Left ventricle myocardium inferior (tissue), 1 donor: ENCODE results near the gene ALDH8A1. TPM values are rescaled to one million over a fixed set of nuclear protein-coding genes. Genes with fewer than 3 reads are reported as not detected.

ENCODE experiments used
- DNase-seq: peaks from one replicate; pipeline ENCODE4 v3.0.0-alpha.2; 2020
- H3K27ac ChIP-seq: fragments of 200-600 bp; replicated peaks from 2 replicates; pipeline ENCODE4 v1.8.0; 2021
- H3K27me3 ChIP-seq: fragments of 200-600 bp; 2 replicates; pipeline ENCODE4 v1.8.0; 2021; ENCODE audit warnings: low read depth
- H3K36me3 ChIP-seq: fragments of 200-600 bp; 2 replicates; pipeline ENCODE4 v1.8.0; 2021
- H3K4me1 ChIP-seq: fragments of 200-600 bp; 2 replicates; pipeline ENCODE4 v1.8.0; 2021
- H3K4me3 ChIP-seq: fragments of 200-600 bp; 2 replicates; pipeline ENCODE4 v1.8.0; 2021; ENCODE audit warnings: mild to moderate bottlenecking, moderate library complexity
- H3K9me3 ChIP-seq: fragments of 200-600 bp; replicated peaks from 2 replicates; pipeline ENCODE4 v1.8.0; 2021
- intact Hi-C: fragments of 100-400 bp; cut with micrococcal nuclease; formaldehyde crosslinking; loops from one replicate; pipeline ENCODE4 v1.11.0; 2022
- total RNA-seq: library from RNA; stranded (reverse); fragmentation: NEBNext Ultra II Directional; extraction: Animal tissue kit (Norgen Biotek cat#: 25700); gene quantifications from one replicate; pipeline ENCODE4 v1.2.1, GENCODE V29; 2021
- TF ChIP-seq, protein P1 (sequence below): fragments of 200-600 bp; IDR thresholded peaks from 2 replicates; pipeline ENCODE4 v1.8.0; 2021; ENCODE audit warnings: antibody characterized with exemption, mild to moderate bottlenecking, borderline replicate concordance
- donor health status: DM: no; HTN: yes; CAD: no; lungs with severe emphysema.

Gene ALDH8A1
- total RNA-seq, 1 donor from 2014 or later, result 0.08 TPM

DNA sequence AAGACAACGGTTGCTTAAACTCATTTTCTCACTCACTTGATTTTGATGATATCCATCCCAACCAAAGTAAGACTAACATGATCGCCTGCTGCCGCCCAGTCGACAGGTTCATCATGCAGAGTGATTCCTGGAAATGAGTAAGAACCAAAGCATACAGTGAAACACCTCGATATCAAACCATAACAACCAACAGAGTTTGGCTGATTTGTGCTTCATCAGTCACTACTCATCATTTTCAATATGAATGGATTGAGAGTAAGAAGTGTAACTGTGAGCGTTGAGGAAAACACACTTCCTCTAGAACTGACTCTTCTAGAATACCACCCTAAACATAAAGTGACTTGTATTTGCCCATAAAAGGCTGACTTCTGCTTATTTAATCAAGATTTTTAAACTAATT, 29.2 kb upstream of the ALDH8A1 start:
- H3K27ac ChIP-seq, result no peak overlapping the region
- no peak overlapping the region for H3K4me3 ChIP-seq
- peaks cover 81% of the 10 kb centered on the region for H3K36me3 ChIP-seq
- TF ChIP-seq, protein P1, sequence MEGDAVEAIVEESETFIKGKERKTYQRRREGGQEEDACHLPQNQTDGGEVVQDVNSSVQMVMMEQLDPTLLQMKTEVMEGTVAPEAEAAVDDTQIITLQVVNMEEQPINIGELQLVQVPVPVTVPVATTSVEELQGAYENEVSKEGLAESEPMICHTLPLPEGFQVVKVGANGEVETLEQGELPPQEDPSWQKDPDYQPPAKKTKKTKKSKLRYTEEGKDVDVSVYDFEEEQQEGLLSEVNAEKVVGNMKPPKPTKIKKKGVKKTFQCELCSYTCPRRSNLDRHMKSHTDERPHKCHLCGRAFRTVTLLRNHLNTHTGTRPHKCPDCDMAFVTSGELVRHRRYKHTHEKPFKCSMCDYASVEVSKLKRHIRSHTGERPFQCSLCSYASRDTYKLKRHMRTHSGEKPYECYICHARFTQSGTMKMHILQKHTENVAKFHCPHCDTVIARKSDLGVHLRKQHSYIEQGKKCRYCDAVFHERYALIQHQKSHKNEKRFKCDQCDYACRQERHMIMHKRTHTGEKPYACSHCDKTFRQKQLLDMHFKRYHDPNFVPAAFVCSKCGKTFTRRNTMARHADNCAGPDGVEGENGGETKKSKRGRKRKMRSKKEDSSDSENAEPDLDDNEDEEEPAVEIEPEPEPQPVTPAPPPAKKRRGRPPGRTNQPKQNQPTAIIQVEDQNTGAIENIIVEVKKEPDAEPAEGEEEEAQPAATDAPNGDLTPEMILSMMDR, result no peak
- H3K9me3 ChIP-seq, result no peaks in the 10 kb centered on the region
- no peak for DNase-seq
- intact Hi-C loops, result no loop called here
- no peaks in the 10 kb centered on the region for H3K4me1 ChIP-seq
- no peaks in the 10 kb centered on the region for H3K27me3 ChIP-seq

DNA sequence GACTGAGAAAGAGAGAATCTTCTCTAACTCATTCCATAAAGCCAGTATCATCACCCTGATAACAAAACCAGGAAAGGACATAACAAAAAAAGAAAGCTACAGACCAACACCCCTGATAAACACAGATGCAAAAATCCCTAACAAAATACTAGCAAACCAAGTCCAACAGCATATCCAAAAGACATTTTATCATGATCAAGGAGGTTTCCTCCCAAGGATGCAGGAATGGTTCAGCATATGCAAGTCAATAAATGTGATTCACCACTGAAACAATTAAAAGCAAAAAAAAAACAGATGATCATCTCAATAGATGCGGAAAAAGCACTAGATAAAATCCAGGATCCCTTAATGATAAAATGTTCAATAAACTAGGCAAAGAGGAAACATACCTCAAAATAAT, 24.5 kb upstream of the ALDH8A1 start:
- intact Hi-C loops, result no loop called here
- H3K27ac ChIP-seq, result no peak overlapping the region
- H3K4me3 ChIP-seq, result no peak overlapping the region
- H3K36me3 ChIP-seq, result peaks cover 58% of the 10 kb centered on the region
- no peak for DNase-seq
- no peaks in the 10 kb centered on the region for H3K27me3 ChIP-seq
- TF ChIP-seq, protein P1, result no peak
- no peaks in the 10 kb centered on the region for H3K4me1 ChIP-seq
- no peaks in the 10 kb centered on the region for H3K9me3 ChIP-seq

DNA sequence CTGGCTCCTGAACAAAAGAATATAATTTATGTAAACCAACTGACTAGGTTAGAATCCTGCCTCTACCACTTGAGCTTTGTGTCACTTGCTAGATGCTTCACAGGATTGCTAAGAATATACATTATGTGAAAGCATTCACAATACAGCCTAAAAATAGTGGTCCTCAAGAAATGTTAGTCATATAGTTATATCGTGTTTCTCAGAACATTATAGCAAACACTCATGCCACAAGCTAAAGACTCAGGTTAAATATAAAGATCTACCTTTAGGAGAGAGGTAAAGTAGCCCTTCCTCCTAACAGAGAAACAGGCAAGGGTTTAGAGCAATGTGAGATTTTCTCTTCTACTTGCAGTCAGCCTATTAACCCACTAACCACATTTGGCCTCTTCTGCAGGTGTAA, 17.8 kb upstream of the ALDH8A1 start:
- H3K27ac ChIP-seq, result no peak overlapping the region
- intact Hi-C loops, result no loop called here

DNA sequence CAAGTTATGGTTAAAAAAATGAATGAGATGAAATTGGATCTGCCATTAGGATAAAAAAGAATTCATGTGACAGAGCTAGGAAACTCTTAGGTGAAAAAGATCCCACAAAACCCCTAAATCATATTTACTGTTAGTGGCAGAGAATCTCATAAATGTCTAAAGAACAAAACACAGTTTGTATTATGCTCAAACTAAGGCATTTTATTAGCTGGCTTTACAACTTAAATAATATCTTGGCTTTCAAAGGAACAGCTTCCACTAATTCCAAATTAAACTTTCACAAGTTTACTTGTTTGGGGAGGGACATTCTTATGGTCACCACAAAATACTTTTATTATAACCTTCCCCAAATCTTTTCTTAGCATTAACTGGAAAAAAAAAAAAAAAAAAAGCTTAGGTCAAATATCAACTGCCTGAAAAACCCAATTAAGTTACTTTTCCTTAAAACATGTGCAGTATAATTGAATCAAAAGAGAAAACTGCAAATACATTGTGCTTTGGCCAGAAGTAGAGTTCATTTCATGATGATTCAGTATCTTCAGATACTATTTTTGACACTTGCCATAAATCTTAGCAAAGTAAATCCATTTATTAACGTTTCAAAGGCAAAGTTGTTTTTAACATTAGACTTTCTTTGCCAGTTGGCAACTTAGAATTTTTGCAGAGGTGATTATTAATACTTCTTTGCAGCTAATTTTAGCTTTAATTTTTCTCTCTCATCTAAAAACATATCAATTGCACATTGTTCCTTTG, 14.7 kb upstream of the ALDH8A1 start:
- H3K4me1 ChIP-seq, result no peaks in the 10 kb centered on the region
- TF ChIP-seq, protein P1, result no peak
- H3K9me3 ChIP-seq, result peaks cover 11% of the 10 kb centered on the region
- H3K27ac ChIP-seq, result no peak overlapping the region
- H3K27me3 ChIP-seq, result no peaks in the 10 kb centered on the region
- no peak for DNase-seq
- peaks cover 62% of the 10 kb centered on the region for H3K36me3 ChIP-seq
- intact Hi-C loops, result no loop called here
- H3K4me3 ChIP-seq, result no peak overlapping the region

More for the DNA sequence above, 17.8 kb upstream of the ALDH8A1 start:
- peaks cover 43% of the 10 kb centered on the region for H3K36me3 ChIP-seq
- no peaks in the 10 kb centered on the region for H3K27me3 ChIP-seq
- no peak for DNase-seq
- no peaks in the 10 kb centered on the region for H3K9me3 ChIP-seq
- no peaks in the 10 kb centered on the region for H3K4me1 ChIP-seq
- TF ChIP-seq, protein P1, result no peak
- H3K4me3 ChIP-seq, result no peak overlapping the region

DNA sequence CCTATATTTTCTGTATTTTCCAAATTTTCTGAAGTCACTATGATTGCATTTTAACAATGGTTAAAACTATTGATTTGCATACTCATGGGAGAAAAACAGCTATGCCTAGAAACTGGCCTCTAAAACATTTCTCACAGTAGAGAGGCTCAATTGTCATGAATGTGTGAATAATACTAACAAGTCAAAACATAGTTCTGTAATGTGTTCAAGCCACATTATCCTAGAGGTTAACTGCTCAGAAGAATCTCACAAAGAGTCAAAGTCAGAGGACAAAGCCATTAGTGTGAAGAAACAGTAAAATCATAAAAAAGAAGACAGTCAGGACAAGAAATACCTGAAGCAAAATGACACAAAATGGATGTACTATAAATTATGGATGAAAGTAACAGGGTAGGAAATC, 12.5 kb upstream of the ALDH8A1 start:
- no peaks in the 10 kb centered on the region for H3K27me3 ChIP-seq
- H3K36me3 ChIP-seq, result peaks cover 74% of the 10 kb centered on the region
- TF ChIP-seq, protein P1, result no peak

More for the DNA sequence above, 12.5 kb upstream of the ALDH8A1 start:
- no peak for DNase-seq
- no peaks in the 10 kb centered on the region for H3K4me1 ChIP-seq
- intact Hi-C loops, result no loop called here
- peaks cover 19% of the 10 kb centered on the region for H3K9me3 ChIP-seq
- no peak overlapping the region for H3K27ac ChIP-seq
- no peak overlapping the region for H3K4me3 ChIP-seq
